HG02840 (cell line): ENCODE measurements around the gene CCDC181.
A peak's percentile ranks its signal among the peaks of the same experiment; 100 is the strongest.
"Not testable (repeated sequence)": the region's sequence is repeated elsewhere in the genome, so short reads cannot be mapped to it uniquely, and the experiment has no call there.

Source experiments
- ATAC-seq: cut with Tn5 transposase; IDR thresholded peaks from one replicate; pipeline ENCODE4 v1.9.1; 2021; ENCODE audit warnings: mild to moderate bottlenecking, moderate library complexity, moderate number of reproducible peaks; ENCODE audit not compliant: unreplicated experiment, low FRiP score

Gene CCDC181

GRCh38 chr1:169408340-169408739 lies 18.9 kb downstream of the CCDC181 start:
- ATAC-seq: not testable (repeated sequence)

GRCh38 chr1:169402578-169402977 lies 24.7 kb downstream of the CCDC181 start:
- not testable (repeated sequence) for ATAC-seq

- ATAC-seq: no peak
Observed at GRCh38 chr1:169395955-169396354, 31.3 kb downstream of the CCDC181 start.

GRCh38 chr1:169392406-169392805 lies 34.9 kb downstream of the CCDC181 start:
- ATAC-seq: no peak

GRCh38 chr1:169390303-169390702 lies 37.0 kb downstream of the CCDC181 start:
- peak; percentile 71 for ATAC-seq

- ATAC-seq: no peak
Observed at GRCh38 chr1:169387399-169387798, 39.9 kb downstream of the CCDC181 start.

GRCh38 chr1:169383449-169383848 lies 43.8 kb downstream of the CCDC181 start:
- no peak for ATAC-seq

GRCh38 chr1:169381162-169381561 lies 46.1 kb downstream of the CCDC181 start:
- no peak for ATAC-seq

- no peak for ATAC-seq
Observed at GRCh38 chr1:169371404-169371803, 55.9 kb downstream of the CCDC181 start.

- no peak for ATAC-seq
Observed at GRCh38 chr1:169368406-169368769, 58.9 kb downstream of the CCDC181 start.

GRCh38 chr1:169367686-169368405 lies 59.4 kb downstream of the CCDC181 start, which contains the start of the genes BLZF1 and NME7:
BLZF1 (plus strand) TSS chr1:169368195; CDS start chr1:169369523, 1,328 bp downstream.
NME7 (minus strand) TSS chr1:169367797; CDS start chr1:169367710, 87 bp downstream.
- ATAC-seq: peak; percentile 96

GRCh38 chr1:169367096-169367685 lies 60.1 kb downstream of the CCDC181 start:
- no peak for ATAC-seq

- no peak for ATAC-seq
Observed at GRCh38 chr1:169364948-169365347, 62.3 kb downstream of the CCDC181 start.

- no peak for ATAC-seq
Observed at GRCh38 chr1:169363046-169363730, 64.1 kb downstream of the CCDC181 start.

- no peak for ATAC-seq
Observed at GRCh38 chr1:169361281-169361680, 66.0 kb downstream of the CCDC181 start.

- no peak for ATAC-seq
Observed at GRCh38 chr1:169360415-169360814, 66.9 kb downstream of the CCDC181 start.

- no peak for ATAC-seq
Observed at GRCh38 chr1:169348383-169349036, 78.8 kb downstream of the CCDC181 start.

GRCh38 chr1:169347688-169348382 lies 79.4 kb downstream of the CCDC181 start:
- ATAC-seq: no peak

- no peak for ATAC-seq
Observed at GRCh38 chr1:169346036-169346589, 81.2 kb downstream of the CCDC181 start.

GRCh38 chr1:169345511-169345910 lies 81.8 kb downstream of the CCDC181 start:
- no peak for ATAC-seq
